ENCODE data around the gene PLXND1.
"Not testable (repeated sequence)": the region's sequence is repeated elsewhere in the genome, so short reads cannot be mapped to it uniquely, and the experiment has no call there.

PLXND1 gene

GRCh38 chr3:129552287-129553050 lies 54.0 kb downstream of the PLXND1 start:
- no peak for DNase-seq (ENCODE audit: low read depth in 2 of 2, low spot score in 1 of 2)

DNA sequence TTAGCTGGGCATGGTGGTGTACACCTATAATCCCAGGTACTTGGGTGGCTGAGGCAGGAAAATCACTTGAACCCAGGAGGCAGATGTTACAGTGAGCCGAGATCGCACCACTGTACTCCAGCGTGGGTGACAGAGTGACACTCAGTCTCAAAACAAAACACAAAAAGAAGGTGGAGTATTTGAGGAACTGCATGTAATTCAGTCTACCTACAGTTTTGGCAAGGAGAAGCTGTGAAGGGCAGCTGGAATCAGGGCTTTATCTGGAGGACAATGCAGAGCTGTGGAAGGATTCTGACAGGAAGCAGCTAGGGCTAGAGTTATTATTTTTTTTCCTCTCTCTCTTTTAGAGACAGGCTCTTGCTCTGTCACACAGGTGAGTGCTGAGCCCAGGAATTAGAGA lies 56.7 kb downstream of the PLXND1 start:
- DNase-seq (ENCODE audit: low read depth in 2 of 2, low spot score in 1 of 2): no peak

DNA sequence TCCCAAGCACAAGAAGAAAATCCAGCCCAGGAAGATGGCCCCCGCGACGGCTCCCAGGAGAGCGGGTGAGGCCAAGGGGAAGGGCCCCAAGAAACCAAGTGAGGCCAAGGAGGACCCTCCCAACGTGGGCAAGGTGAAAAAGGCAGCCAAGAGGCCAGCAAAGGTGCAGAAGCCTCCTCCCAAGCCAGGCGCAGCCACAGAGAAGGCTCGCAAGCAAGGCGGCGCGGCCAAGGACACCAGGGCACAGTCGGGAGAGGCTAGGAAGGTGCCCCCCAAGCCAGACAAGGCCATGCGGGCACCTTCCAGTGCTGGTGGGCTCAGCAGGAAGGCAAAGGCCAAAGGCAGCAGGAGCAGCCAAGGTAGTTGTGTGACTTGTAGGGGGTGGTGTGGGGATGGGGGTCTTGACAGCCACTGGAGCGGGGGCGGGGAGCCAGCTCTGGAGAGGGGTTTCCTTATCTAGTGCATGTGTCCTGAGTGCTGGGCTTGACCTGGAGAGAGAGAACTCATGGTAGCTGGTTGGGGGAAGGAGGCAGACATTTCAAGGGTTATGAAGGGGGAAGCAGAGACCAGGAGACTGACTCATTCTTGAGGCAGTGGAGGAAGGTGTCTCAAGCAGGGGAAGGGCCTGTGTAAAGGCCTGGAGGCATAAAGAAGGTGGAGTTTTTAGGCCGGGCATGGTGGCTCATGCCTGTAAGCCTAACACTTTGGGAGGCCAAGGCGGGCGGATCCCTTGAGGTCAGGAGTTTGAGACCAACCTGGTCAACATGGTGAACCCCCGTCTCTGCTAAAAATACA lies 57.3 kb downstream of the PLXND1 start:
- DNase-seq (ENCODE audit: low read depth in 2 of 2, low spot score in 1 of 2): no peak

DNA sequence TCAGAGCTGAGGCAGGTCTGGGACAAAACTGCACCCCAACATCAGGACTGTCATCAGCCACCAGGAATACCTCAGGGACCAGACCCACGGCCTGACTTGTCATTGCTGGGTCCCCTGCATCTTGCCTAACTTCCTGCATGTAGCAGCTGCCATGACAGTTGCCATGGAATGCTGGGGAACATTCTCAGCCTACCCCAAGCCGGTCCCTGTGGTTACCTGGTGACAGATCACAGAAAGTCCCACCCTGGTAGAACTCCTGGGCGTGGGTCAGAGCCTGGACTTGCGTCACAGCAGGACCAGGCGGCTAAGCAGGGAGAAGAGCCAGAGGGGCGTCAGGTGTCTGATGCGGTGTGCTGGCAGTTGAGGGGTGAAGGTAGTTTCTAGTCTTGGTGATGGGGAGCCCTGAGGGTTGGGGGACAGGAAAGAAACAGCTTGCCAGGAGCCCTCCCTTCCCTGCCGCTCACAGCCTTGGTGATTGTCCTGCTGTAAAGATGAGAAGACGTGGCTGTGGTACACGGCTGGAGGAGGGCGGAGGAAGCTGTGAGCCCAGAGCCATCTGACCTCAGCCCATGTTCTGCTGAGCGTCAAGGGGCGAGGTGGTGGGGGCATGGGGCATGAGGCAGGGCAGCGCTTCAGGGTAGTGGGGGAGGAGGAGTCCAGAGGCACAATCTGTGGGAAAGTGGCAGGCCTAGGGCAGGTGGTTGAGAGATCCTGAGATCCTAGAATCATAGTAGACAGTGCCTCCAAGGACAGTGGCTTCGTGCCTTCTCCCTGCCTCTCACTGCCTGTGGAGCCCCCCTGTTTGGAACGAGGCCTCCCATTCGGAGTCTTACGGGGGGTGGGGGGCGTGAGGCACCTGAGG lies 58.1 kb downstream of the PLXND1 start:
- DNase-seq (ENCODE audit: low read depth in 2 of 2, low spot score in 1 of 2): no peak

DNA sequence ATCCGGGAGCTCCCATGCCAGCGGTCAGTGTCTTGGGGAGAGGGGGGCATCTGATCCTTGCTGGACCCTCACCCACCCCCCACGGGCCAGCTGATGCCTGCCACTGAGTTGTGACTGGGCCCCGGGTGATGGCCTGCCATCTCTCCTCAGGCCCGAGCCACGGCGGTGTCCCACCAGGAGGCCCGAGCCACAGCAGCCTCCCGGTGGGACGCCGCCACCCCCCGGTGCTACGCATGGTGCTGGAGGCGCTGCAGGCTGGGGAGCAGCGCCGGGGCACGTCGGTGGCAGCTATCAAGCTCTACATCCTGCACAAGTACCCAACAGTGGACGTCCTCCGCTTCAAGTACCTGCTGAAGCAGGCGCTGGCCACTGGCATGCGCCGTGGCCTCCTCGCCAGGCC lies 59.2 kb downstream of the PLXND1 start:
- DNase-seq (ENCODE audit: low read depth in 2 of 2, low spot score in 1 of 2): no peak

DNA sequence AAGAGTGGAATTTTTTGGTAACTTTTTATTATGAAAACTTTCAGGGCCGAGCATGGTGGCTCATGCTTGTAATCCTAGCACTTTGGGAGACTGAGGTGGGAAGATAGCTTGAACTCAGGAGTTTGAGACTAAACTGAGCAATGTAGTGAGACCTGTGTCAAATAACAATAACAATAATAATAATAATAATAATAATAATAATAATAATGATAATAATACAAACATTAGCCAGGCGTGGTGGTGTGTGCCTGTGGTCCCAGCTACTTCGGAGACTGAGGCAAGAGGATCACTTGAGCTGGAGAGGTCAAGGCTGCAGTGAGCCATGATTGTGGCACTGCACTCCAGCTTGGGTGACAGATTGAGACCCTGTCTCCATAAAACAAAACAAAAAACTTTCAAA lies 60.5 kb downstream of the PLXND1 start:
- DNase-seq (ENCODE audit: low read depth in 2 of 2, low spot score in 1 of 2): not testable (repeated sequence)

GRCh38 chr3:129543999-129544398 lies 62.5 kb downstream of the PLXND1 start:
- DNase-seq (ENCODE audit: low read depth in 2 of 2, low spot score in 1 of 2): no peak

DNA sequence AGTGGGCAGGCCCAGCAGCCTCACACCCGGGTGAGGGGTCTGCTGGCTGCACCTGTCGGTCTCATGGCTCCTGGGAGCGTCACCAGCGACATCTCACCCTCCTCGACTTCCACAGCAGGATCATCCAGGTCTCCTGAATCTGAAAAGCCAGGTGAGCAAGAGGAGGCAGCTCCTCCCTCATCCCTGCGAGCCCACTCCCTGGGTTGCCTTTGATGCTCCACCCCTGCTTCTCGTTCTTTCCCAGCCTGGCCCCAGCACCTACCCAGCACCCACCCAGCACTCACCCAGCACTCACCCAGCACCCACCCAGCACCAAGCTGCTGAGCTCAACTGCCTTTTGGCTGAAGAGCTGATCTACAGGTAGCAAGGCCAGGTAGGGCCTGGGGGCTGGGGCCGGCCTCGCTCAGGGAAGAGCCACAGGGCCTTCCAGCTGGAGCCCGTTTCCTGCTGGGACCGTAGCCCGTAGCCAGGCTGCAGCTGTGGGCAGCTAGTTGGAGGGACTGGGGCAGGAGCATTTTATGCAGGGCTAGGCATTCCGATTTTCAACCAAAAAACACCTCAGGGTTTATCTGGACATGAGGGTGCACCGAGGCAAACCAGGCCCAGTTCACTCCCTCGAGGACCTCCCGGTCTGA lies 63.2 kb downstream of the PLXND1 start, which contains the start of gene H1-8:
Gene H1-8 (plus strand): TSS at position 20 of the 635 bp plus-strand sequence. CDS start 44 bp downstream, at position 64.
- DNase-seq (ENCODE audit: low read depth in 2 of 2, low spot score in 1 of 2): no peak

- no peak for DNase-seq (ENCODE audit: low read depth in 2 of 2, low spot score in 1 of 2)
Observed at GRCh38 chr3:129542747-129543146, 63.7 kb downstream of the PLXND1 start.

- no peak for DNase-seq (ENCODE audit: low read depth in 2 of 2, low spot score in 1 of 2)
Observed at GRCh38 chr3:129540776-129541516, 65.5 kb downstream of the PLXND1 start.

- DNase-seq (ENCODE audit: low read depth in 2 of 2, low spot score in 1 of 2): no peak
Observed at GRCh38 chr3:129539206-129539605, 67.3 kb downstream of the PLXND1 start.

GRCh38 chr3:129536804-129537203 lies 69.7 kb downstream of the PLXND1 start:
- DNase-seq (ENCODE audit: low read depth in 2 of 2, low spot score in 1 of 2): no peak

- DNase-seq (ENCODE audit: low read depth in 2 of 2, low spot score in 1 of 2): no peak
Observed at GRCh38 chr3:129536374-129536667, 70.2 kb downstream of the PLXND1 start.

DNA sequence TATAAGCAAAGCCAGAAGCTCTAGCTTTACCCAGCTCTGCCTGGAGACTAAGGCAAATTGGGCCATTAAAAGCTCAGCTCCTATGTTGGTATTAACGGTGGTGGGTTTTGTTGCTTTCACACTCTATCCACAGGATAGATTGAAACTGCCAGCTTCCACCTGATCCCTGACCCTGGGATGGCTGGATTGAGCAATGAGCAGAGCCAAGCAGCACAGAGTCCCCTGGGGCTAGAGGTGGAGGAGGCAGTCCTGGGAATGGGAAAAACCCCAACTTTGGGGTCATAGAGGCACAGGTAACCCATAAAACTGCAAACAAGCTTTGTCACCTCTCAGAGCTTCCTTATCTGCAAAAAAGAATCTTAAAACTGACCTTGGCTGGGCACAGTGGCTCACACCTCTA lies 71.4 kb downstream of the PLXND1 start:
- no peak for DNase-seq (ENCODE audit: low read depth in 2 of 2, low spot score in 1 of 2)

DNA sequence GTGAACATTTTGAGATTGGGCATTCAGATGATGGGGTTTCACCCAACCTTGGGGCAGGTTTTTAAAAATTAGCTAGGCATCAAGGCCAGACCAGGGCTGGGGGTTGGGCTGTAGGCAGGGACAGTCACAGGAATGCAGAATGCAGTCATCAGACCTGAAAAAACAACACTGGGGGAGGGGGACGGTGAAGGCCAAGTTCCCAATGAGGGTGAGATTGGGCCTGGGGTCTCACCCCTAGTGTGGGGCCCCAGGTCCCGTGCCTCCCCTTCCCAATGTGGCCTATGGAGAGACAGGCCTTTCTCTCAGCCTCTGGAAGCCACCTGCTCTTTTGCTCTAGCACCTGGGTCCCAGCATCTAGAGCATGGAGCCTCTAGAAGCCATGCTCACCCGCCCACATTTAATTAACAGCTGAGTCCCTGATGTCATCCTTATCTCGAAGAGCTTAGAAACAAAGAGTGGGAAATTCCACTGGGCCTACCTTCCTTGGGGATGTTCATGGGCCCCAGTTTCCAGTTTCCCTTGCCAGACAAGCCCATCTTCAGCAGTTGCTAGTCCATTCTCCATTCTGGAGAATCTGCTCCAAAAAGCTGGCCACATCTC lies 71.9 kb downstream of the PLXND1 start:
- DNase-seq (ENCODE audit: low read depth in 2 of 2, low spot score in 1 of 2): no peak

- DNase-seq (ENCODE audit: low read depth in 2 of 2, low spot score in 1 of 2): no peak
Observed at GRCh38 chr3:129533406-129533805, 73.1 kb downstream of the PLXND1 start.

DNA sequence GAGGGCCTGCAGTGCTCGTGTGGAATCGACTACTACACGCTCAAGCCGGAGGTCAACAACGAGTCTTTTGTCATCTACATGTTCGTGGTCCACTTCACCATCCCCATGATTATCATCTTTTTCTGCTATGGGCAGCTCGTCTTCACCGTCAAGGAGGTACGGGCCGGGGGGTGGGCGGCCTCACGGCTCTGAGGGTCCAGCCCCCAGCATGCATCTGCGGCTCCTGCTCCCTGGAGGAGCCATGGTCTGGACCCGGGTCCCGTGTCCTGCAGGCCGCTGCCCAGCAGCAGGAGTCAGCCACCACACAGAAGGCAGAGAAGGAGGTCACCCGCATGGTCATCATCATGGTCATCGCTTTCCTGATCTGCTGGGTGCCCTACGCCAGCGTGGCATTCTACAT lies 74.2 kb downstream of the PLXND1 start:
- no peak for DNase-seq (ENCODE audit: low read depth in 2 of 2, low spot score in 1 of 2)

- DNase-seq (ENCODE audit: low read depth in 2 of 2, low spot score in 1 of 2): no peak
Observed at GRCh38 chr3:129531699-129532098, 74.8 kb downstream of the PLXND1 start.

DNA sequence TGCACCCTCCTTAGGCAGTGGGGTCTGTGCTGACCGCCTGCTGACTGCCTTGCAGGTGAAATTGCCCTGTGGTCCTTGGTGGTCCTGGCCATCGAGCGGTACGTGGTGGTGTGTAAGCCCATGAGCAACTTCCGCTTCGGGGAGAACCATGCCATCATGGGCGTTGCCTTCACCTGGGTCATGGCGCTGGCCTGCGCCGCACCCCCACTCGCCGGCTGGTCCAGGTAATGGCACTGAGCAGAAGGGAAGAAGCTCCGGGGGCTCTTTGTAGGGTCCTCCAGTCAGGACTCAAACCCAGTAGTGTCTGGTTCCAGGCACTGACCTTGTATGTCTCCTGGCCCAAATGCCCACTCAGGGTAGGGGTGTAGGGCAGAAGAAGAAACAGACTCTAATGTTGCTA lies 75.7 kb downstream of the PLXND1 start:
- no peak for DNase-seq (ENCODE audit: low read depth in 2 of 2, low spot score in 1 of 2)

DNA sequence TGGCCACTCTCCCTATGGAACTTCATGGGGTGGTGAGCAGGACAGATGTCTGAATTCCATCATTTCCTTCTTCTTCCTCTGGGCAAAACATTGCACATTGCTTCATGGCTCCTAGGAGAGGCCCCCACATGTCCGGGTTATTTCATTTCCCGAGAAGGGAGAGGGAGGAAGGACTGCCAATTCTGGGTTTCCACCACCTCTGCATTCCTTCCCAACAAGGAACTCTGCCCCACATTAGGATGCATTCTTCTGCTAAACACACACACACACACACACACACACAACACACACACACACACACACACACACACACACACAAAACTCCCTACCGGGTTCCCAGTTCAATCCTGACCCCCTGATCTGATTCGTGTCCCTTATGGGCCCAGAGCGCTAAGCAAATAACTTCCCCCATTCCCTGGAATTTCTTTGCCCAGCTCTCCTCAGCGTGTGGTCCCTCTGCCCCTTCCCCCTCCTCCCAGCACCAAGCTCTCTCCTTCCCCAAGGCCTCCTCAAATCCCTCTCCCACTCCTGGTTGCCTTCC lies 76.2 kb downstream of the PLXND1 start:
- no peak for DNase-seq (ENCODE audit: low read depth in 2 of 2, low spot score in 1 of 2)
